ENCODE data around the gene ENO2.

- TF ChIP-seq CTCF (IDR thresholded peaks at IDR 0.05; ENCODE audit: insufficient read depth, low read length) = no peak
- no peak for TF ChIP-seq GABPA (IDR thresholded peaks at IDR 0.05; ENCODE audit: low read depth)
- TF ChIP-seq REST (IDR thresholded peaks at IDR 0.05; ENCODE audit: insufficient replicate concordance, low read depth) = no peak
- TF ChIP-seq SPI1 (IDR thresholded peaks at IDR 0.05; ENCODE audit: borderline replicate concordance, low read depth) = no peak
Measured at GRCh38 chr12:6883252-6883651, 31.1 kb upstream of the ENO2 start.
